NCI-H510A treated with DMSO at 0.1 percent for 48 hours (cell line): ENCODE results near the gene CSNK1G3.

Experiments
- DNase-seq: peaks from one replicate; lab custom pipeline; 2025; lab: John Stamatoyannopoulos, UW

The CSNK1G3 gene

DNA sequence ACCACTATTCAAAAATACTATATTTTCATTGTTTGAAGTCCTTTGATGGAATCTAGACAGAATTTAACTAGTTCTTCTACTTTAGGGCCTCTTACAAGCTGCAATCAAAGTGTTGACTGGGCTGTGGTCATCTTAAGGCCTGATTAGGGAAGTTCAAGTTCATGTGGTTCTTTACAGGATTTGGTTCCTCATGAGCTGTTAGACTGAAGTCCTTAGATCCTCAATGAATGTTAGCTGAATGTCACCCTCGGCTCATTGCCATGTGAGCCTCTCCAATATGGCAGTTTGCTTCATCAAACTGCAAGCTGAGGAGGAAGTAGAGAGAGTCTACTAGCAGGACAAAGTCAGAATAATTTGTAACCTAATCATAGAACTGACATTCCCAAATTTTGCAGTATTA is 135.1 kb downstream of the CSNK1G3 start:
- DNase-seq, result no peak

DNA sequence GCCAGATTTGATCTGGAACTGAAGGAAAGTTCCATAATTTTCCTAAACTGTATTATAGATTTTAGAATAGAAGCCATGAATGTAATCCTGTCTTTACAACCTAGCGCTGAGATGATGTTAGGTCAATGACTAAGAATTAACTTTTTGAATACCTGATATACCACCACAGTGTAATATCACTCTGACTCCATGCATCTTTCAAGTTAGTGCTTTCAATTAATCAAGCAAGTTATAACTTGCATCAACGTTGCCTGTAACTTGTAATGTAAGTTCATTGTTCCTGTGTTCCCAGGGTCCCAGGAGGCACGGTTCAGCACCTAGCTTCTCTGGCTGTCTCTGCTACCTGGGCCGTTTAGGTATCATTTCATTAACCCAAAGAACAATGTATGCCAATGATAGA is 139.3 kb downstream of the CSNK1G3 start:
- DNase-seq, result no peak

DNA sequence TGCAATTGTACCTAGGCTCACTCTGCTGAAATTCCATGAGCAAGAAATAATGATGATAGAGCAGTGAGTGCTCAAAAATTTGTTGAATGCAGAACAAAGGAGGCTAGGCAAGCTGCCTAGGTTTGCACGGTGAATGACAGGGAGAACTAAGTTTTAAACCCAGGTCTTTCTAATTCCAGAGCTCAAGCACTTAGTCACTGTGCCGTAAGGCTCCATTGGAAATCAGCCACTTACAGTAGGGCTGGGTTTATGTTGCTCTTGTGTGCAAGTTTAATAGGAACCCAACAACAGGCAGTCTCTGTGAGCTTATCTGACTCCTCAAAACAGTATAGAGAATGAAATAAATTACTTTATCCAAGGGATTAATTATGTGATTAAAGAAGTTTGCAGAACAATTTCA is 147.0 kb downstream of the CSNK1G3 start:
- no peak for DNase-seq

DNA sequence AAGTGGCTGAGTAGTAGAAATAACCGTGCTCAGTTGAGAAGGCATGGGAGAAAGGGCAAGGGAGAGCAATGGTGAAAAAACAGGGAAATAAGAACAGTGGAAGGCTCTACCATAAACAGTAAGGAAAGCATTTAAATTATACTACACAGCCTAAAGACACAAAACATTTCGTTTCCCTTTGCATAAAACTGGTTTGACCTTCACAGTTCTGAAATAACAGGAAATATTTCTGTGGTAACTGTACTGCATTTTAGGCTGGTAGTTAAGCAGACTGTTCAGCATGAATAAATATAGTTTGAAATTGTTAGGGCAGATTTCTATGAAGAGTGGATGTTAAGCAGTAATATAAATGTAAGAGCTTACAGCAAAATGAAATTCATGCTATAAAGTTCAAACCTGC is 147.5 kb downstream of the CSNK1G3 start:
- no peak for DNase-seq

DNA sequence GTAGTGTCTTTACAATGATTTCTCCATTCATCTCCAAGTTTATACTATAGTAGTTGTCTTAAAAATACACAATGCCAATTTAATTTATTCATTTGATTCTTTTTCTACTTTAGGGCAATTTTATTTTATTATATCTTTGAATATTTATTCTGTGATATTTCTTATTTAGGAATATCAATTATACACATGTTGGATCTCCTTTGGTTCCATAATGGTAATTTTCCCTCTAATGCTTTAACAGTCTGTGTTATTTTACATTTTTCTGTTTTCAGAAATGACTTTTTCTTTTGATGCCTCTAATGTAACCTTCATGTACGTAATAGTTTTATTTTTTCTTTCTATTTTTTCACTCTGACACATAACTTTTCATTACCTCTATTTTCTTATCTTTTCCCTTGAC is 153.0 kb downstream of the CSNK1G3 start:
- no peak for DNase-seq

DNA sequence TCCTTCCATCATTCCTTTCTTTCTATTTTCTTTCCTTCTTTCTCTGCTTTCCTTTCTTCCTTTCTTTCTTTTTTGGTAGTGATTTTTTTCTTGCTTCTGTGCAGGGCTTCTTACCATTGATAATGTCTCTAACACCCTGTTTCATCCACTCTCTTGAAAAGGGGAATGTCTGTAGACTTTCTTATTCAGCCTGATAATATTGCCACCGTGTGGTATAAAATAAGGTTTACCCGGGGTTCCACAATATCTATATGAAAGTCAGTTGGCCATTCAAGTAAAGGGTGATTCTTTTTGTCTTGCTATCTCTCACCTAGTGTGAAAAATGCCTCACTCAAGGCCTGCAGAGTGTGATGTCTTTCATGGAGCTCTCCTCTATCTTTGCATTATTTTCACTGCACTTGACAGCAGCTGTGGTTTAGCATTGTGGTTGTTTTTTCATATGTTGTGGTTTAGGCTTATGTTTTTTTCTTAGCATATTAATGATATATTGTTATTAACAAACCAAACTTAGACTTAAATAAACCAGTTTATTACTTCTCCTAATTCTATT is 153.9 kb downstream of the CSNK1G3 start:
- no peak for DNase-seq
